ENCODE data around the gene GCNT2.

The GCNT2 gene

GRCh38 chr6:10584607-10585006, 63.5 kb downstream of the GCNT2 start:
- Histone ChIP-seq H2AFZ (ENCODE audit: low read length) (no peak overlapping the region), H3K4me2 (ENCODE audit: low read length) (no peak overlapping the region), H3K9me2 (ENCODE audit: low read depth, low read length) (no peaks in the 10 kb centered on the region), H3K4me3 (ENCODE audit: low read depth, low read length, poor library complexity, severe bottlenecking) (no peak overlapping the region), H3K36me3 (ENCODE audit: insufficient read depth, low read length) (peaks cover 16% of the 10 kb centered on the region; the same call in 1 of the 2 replicates), H3K4me1 (ENCODE audit: insufficient read depth, low read length, severe bottlenecking) (peaks cover 21% of the 10 kb centered on the region), H3K27ac (ENCODE audit: low read depth, low read length, poor library complexity, severe bottlenecking) (no peak overlapping the region), H3K9ac (ENCODE audit: low read length) (no peak overlapping the region), H3K9me3 (ENCODE audit: low read length) (no peaks in the 10 kb centered on the region), H3K79me2 (ENCODE audit: insufficient read depth, low read length) (peaks cover 4% of the 10 kb centered on the region; the same call in 1 of the 2 replicates), H3K27me3 (ENCODE audit: insufficient read depth, low read length) (no peaks in the 10 kb centered on the region), H4K20me1 (ENCODE audit: insufficient read depth, low read length) (no peaks in the 10 kb centered on the region), H3F3A (ENCODE audit: insufficient read depth, low read length) (no peaks in the 10 kb centered on the region)
- TF ChIP-seq CTCF (IDR thresholded peaks at IDR 0.05; ENCODE audit: low read length), result no peak
- no peak for TF ChIP-seq EZH2 (IDR thresholded peaks at IDR 0.05; ENCODE audit: borderline replicate concordance, low read length)

- Histone ChIP-seq H3K9me2 (ENCODE audit: low read depth, low read length) (no peaks in the 10 kb centered on the region), H3K27me3 (ENCODE audit: insufficient read depth, low read length) (no peaks in the 10 kb centered on the region), H3K36me3 (ENCODE audit: insufficient read depth, low read length) (peaks cover 11% of the 10 kb centered on the region; the same call in 1 of the 2 replicates), H2AFZ (ENCODE audit: low read length) (no peak overlapping the region), H3K4me1 (ENCODE audit: insufficient read depth, low read length, severe bottlenecking) (peaks cover 21% of the 10 kb centered on the region), H3K9ac (ENCODE audit: low read length) (no peak overlapping the region), H3K4me2 (ENCODE audit: low read length) (no peak overlapping the region), H3F3A (ENCODE audit: insufficient read depth, low read length) (no peaks in the 10 kb centered on the region), H3K79me2 (ENCODE audit: insufficient read depth, low read length) (peaks cover 4% of the 10 kb centered on the region; the same call in 1 of the 2 replicates), H3K4me3 (ENCODE audit: low read depth, low read length, poor library complexity, severe bottlenecking) (no peak overlapping the region), H4K20me1 (ENCODE audit: insufficient read depth, low read length) (no peaks in the 10 kb centered on the region), H3K9me3 (ENCODE audit: low read length) (no peaks in the 10 kb centered on the region), H3K27ac (ENCODE audit: low read depth, low read length, poor library complexity, severe bottlenecking) (no peak overlapping the region)
- TF ChIP-seq EZH2 (IDR thresholded peaks at IDR 0.05; ENCODE audit: borderline replicate concordance, low read length) (no peak), CTCF (IDR thresholded peaks at IDR 0.05; ENCODE audit: low read length) (no peak)
These were observed 64.2 kb downstream of the GCNT2 start for GRCh38 chr6:10585209-10585845.

GRCh38 chr6:10586302-10586701, 65.2 kb downstream of the GCNT2 start:
- Histone ChIP-seq H3F3A (ENCODE audit: insufficient read depth, low read length) (no peaks in the 10 kb centered on the region), H3K4me2 (ENCODE audit: low read length) (no peak overlapping the region), H3K9me3 (ENCODE audit: low read length) (no peaks in the 10 kb centered on the region), H2AFZ (ENCODE audit: low read length) (no peak overlapping the region), H3K4me1 (ENCODE audit: insufficient read depth, low read length, severe bottlenecking) (peaks cover 21% of the 10 kb centered on the region), H3K27me3 (ENCODE audit: insufficient read depth, low read length) (no peaks in the 10 kb centered on the region), H3K9me2 (ENCODE audit: low read depth, low read length) (no peaks in the 10 kb centered on the region), H3K9ac (ENCODE audit: low read length) (no peak overlapping the region), H3K36me3 (ENCODE audit: insufficient read depth, low read length) (peaks cover 11% of the 10 kb centered on the region; the same call in 1 of the 2 replicates), H3K27ac (ENCODE audit: low read depth, low read length, poor library complexity, severe bottlenecking) (no peak overlapping the region), H3K4me3 (ENCODE audit: low read depth, low read length, poor library complexity, severe bottlenecking) (no peak overlapping the region), H4K20me1 (ENCODE audit: insufficient read depth, low read length) (no peaks in the 10 kb centered on the region), H3K79me2 (ENCODE audit: insufficient read depth, low read length) (peaks cover 4% of the 10 kb centered on the region; the same call in 1 of the 2 replicates)
- TF ChIP-seq EZH2 (IDR thresholded peaks at IDR 0.05; ENCODE audit: borderline replicate concordance, low read length), result no peak
- no peak for TF ChIP-seq CTCF (IDR thresholded peaks at IDR 0.05; ENCODE audit: low read length)
